Bronchial epithelial cell (primary cell): ENCODE results near the gene KANSL3. TPM values are rescaled to one million over a fixed set of nuclear protein-coding genes. Genes with fewer than 3 reads are reported as not detected.
"Not testable (repeated sequence)": the region's sequence is repeated elsewhere in the genome, so short reads cannot be mapped to it uniquely, and the experiment has no call there.

Experiments
- DNase-seq: peaks from one replicate; pipeline ENCODE4 v3.0.0-alpha.2; 2010; ENCODE audit warnings: low read depth
- FAIRE-seq: peaks from 2 replicates; lab custom pipeline; 2011; peaks lifted over from hg19 to GRCh38; lab: Jason Lieb, UNC
- H3K27me3 ChIP-seq: 2 replicates; pipeline ENCODE4 v1.5.1; 2011; ENCODE audit warnings: low read length; ENCODE audit not compliant: control insufficient read depth, insufficient read depth
- H3K36me3 ChIP-seq: 2 replicates; pipeline ENCODE4 v1.5.1; 2011; ENCODE audit warnings: low read length; ENCODE audit not compliant: control insufficient read depth, insufficient read depth
- H3K4me3 ChIP-seq: 2 replicates; pipeline ENCODE4 v1.5.1; 2011; ENCODE audit warnings: mild to moderate bottlenecking, low read depth, low read length, control low read depth
- CTCF ChIP-seq: IDR thresholded peaks from 2 replicates; pipeline ENCODE4 v1.5.1; 2011; ENCODE audit warnings: mild to moderate bottlenecking, moderate library complexity, low read length, control low read depth, inconsistent platforms; ENCODE audit not compliant: insufficient read depth, severe bottlenecking
- total RNA-seq: library from RNA; depleted of rRNA; stranded (reverse); fragments of >200 nt; gene quantifications from 2 replicates; pipeline ENCODE4 v1.2.1, GENCODE V29; 2014

Gene KANSL3
- total RNA-seq, 1 donor from 2014 or later, result 16.3 TPM

- no peaks in the 10 kb centered on the region for H3K36me3 ChIP-seq
- no peak for TF ChIP-seq CTCF
- H3K4me3 ChIP-seq, result no peak overlapping the region
- H3K27me3 ChIP-seq, result peaks cover 8% of the 10 kb centered on the region
- FAIRE-seq, result no peak
- DNase-seq, result no peak
These were observed 45.2 kb upstream of the KANSL3 start for GRCh38 chr2:96683307-96683706.

GRCh38 chr2:96681540-96681939 lies 43.4 kb upstream of the KANSL3 start:
- TF ChIP-seq CTCF, result no peak
- Histone ChIP-seq H3K27me3 (peaks cover 8% of the 10 kb centered on the region), H3K4me3 (no peak overlapping the region), H3K36me3 (no peaks in the 10 kb centered on the region)
- DNase-seq (peak; percentile 30), FAIRE-seq (no peak)

- H3K27me3 ChIP-seq, result peaks cover 7% of the 10 kb centered on the region
- no peak for FAIRE-seq
These were observed 42.5 kb upstream of the KANSL3 start for GRCh38 chr2:96680561-96681141.

GRCh38 chr2:96679848-96680247 lies 41.7 kb upstream of the KANSL3 start:
- Histone ChIP-seq H3K4me3 (no peak overlapping the region), H3K27me3 (peaks cover 2% of the 10 kb centered on the region), H3K36me3 (no peaks in the 10 kb centered on the region)
- FAIRE-seq (no peak), DNase-seq (no peak)
- TF ChIP-seq CTCF, result no peak

More at GRCh38 chr2:96680561-96681141, 42.5 kb upstream of the KANSL3 start:
- no peaks in the 10 kb centered on the region for H3K36me3 ChIP-seq
- DNase-seq, result no peak
- no peak for TF ChIP-seq CTCF
- no peak overlapping the region for H3K4me3 ChIP-seq

- no peaks in the 10 kb centered on the region for H3K36me3 ChIP-seq
- DNase-seq (no peak), FAIRE-seq (no peak)
- H3K27me3 ChIP-seq, result no peaks in the 10 kb centered on the region
- no peak overlapping the region for H3K4me3 ChIP-seq
- TF ChIP-seq CTCF, result no peak
These were observed 31.6 kb upstream of the KANSL3 start for GRCh38 chr2:96669539-96670215.

GRCh38 chr2:96668771-96669170 lies 30.7 kb upstream of the KANSL3 start:
- TF ChIP-seq CTCF, result no peak

GRCh38 chr2:96665717-96666116 lies 27.6 kb upstream of the KANSL3 start:
- FAIRE-seq, H3K36me3 ChIP-seq, DNase-seq, H3K27me3 ChIP-seq, H3K4me3 ChIP-seq: not testable (repeated sequence)

More at GRCh38 chr2:96668771-96669170, 30.7 kb upstream of the KANSL3 start:
- H3K27me3 ChIP-seq, result no peaks in the 10 kb centered on the region
- no peaks in the 10 kb centered on the region for H3K36me3 ChIP-seq
- no peak overlapping the region for H3K4me3 ChIP-seq
- DNase-seq, result no peak
- no peak for FAIRE-seq
